ENCODE data around the gene CCDC185. TPM values are rescaled to one million over a fixed set of nuclear protein-coding genes. Genes with fewer than 3 reads are reported as not detected.
A peak's percentile ranks its signal among the peaks of the same experiment; 100 is the strongest.

The CCDC185 gene
- total and polyA plus RNA-seq, 2 of the 13 experiments (the other 11 are each of a cell fraction or from before 2014, with no cell fraction given) = not detected

DNA sequence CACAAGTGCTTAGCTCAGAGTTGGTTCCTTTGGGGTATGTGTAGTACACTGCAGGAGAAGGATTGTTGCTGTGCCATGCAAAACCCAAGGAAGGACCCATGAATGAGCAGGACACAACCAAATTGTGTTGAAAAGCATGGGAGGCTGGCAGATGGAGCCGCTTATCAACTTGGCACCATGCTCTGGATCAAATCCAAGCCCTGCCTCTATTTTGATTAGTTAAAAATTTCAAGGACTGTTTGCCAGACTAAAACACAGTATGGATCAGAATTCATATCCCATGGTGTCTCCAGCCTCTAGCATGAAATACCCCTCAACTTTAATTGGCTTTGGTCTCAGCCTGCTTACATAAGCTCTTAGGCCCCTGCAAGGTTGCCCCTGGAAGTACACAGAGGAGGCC, 27.8 kb downstream of the CCDC185 start (continued):
- TF ChIP-seq, protein P1, sequence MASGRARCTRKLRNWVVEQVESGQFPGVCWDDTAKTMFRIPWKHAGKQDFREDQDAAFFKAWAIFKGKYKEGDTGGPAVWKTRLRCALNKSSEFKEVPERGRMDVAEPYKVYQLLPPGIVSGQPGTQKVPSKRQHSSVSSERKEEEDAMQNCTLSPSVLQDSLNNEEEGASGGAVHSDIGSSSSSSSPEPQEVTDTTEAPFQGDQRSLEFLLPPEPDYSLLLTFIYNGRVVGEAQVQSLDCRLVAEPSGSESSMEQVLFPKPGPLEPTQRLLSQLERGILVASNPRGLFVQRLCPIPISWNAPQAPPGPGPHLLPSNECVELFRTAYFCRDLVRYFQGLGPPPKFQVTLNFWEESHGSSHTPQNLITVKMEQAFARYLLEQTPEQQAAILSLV (CRISPR knock-in tag; IDR thresholded peaks at IDR 0.05; ENCODE audit: borderline replicate concordance) = no peak
- TF ChIP-seq, protein P2, sequence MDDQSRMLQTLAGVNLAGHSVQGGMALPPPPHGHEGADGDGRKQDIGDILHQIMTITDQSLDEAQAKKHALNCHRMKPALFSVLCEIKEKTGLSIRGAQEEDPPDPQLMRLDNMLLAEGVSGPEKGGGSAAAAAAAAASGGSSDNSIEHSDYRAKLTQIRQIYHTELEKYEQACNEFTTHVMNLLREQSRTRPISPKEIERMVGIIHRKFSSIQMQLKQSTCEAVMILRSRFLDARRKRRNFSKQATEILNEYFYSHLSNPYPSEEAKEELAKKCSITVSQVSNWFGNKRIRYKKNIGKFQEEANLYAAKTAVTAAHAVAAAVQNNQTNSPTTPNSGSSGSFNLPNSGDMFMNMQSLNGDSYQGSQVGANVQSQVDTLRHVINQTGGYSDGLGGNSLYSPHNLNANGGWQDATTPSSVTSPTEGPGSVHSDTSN (CRISPR knock-in tag; IDR thresholded peaks at IDR 0.05; ENCODE audit: borderline replicate concordance) = no peak
- TF ChIP-seq ZNF567 (CRISPR knock-in tag; IDR thresholded peaks at IDR 0.05; ENCODE audit: borderline replicate concordance) (no peak), SYNCRIP (IDR thresholded peaks at IDR 0.05; ENCODE audit: insufficient read depth, low read depth, low read length) (no peak), PLRG1 (conservative IDR thresholded peaks at IDR 0.05) (no peak), ZFP82 (CRISPR knock-in tag; IDR thresholded peaks at IDR 0.05; ENCODE audit: borderline replicate concordance) (no peak), ZNF678 (CRISPR knock-in tag; IDR thresholded peaks at IDR 0.05) (no peak), ZNF83 (CRISPR knock-in tag; IDR thresholded peaks at IDR 0.05; ENCODE audit: borderline replicate concordance) (no peak)

DNA sequence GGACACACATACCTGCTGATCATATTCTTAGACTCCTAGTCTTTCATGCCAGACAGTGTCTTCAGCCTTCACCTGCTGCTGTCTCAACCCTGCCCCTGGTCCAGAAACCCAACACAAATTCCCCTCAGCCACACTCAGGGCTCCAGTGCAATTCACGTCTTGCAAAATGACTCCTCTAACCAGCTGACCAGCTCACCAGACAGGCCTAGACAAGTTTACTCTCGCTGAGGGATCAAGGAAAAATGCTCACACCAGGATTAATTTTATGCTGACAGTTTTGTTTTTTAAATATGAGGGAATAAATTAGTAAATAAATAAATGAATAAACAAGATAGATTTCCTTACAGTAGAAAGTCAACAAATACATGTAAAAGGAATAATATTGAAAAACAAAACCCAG, 28.5 kb downstream of the CCDC185 start:
- Histone ChIP-seq H3K4me2 (ENCODE audit: low read depth, low read length) (no peak overlapping the region), H3K36me3 (replicated peaks in 1 of 2; ENCODE audit: control insufficient read depth in 1 of 2, insufficient read depth in 2 of 2, low read length in 2 of 2) (no peaks in the 10 kb centered on the region), H3K9ac (ENCODE audit: insufficient read depth, low read depth, low read length) (no peak overlapping the region), H3K4me1 (ENCODE audit: insufficient read depth, low read length) (peaks cover 32% of the 10 kb centered on the region), H3K79me2 (ENCODE audit: insufficient read depth, low read length) (no peaks in the 10 kb centered on the region), H3K4me3 (replicated peaks in 1 of 3; ENCODE audit: insufficient read depth in 1 of 3, low read depth in 2 of 3, low read length in 3 of 3) (no peak overlapping the region), H4K20me1 (ENCODE audit: insufficient read depth, low read length) (no peaks in the 10 kb centered on the region), H3K27ac (ENCODE audit: extremely low read length, insufficient read depth, low read length) (no peak overlapping the region), H3K27me3 (ENCODE audit: control insufficient read depth in 1 of 2, insufficient read depth in 2 of 2, low read length in 2 of 2) (no peaks in the 10 kb centered on the region), H2AFZ (ENCODE audit: low read length) (no peak overlapping the region), H3K9me3 (ENCODE audit: low read length) (no peaks in the 10 kb centered on the region)
- peak in 1 of 2 experiments; percentile 28; a peak in 1 of 4 replicates for TF ChIP-seq MAFK (conservative IDR thresholded peaks at IDR 0.05 in 1 of 2, IDR thresholded peaks at IDR 0.05 in 1 of 2; ENCODE audit: low read length in 2 of 2)
- no peak for TF ChIP-seq ZSCAN20 (CRISPR knock-in tag; IDR thresholded peaks at IDR 0.05; ENCODE audit: borderline replicate concordance)
- DNase-seq (ENCODE audit: low spot score) = no peak
- no peak for ATAC-seq
- intact Hi-C loops (cut with micrococcal nuclease; ENCODE audit: unreplicated experiment) = no loop called here
- ChIA-PET POLR2A (no interaction called here), CTCF (ENCODE audit: low intra/inter-chr PET ratio, low total read pairs) (no interaction called here)
- WGBS (ENCODE audit: low lambda C conversion rate) = 0% methylated on average over 2 of the region's 2 CpGs
- in situ Hi-C loops (cut with HindIII; ENCODE audit: extremely low pct_ligation_motif_present, low pct_unique_long_range_greater_than_20kb) = no loop called here
- FAIRE-seq = no peak
- no TSS peak for BruUV-seq (replicated peaks)

Measured in HepG2 (cell line).